ENCODE measurements around the gene THAP3.
"Not testable (repeated sequence)": the region's sequence is repeated elsewhere in the genome, so short reads cannot be mapped to it uniquely, and the experiment has no call there.

THAP3 gene

GRCh38 chr1:6632588-6633514, 8.2 kb downstream of the THAP3 start:
- no peak for DNase-seq (ENCODE audit: low read depth in 1 of 2, low spot score in 1 of 2)

GRCh38 chr1:6634371-6635052, 9.8 kb downstream of the THAP3 start:
- DNase-seq (ENCODE audit: low read depth in 1 of 2, low spot score in 1 of 2) = peak in 1 of 2 donors; percentile 19

GRCh38 chr1:6635161-6635909, 10.7 kb downstream of the THAP3 start:
- no peak for DNase-seq (ENCODE audit: low read depth in 1 of 2, low spot score in 1 of 2)

GRCh38 chr1:6635910-6636760, 11.5 kb downstream of the THAP3 start:
- no peak for DNase-seq (ENCODE audit: low read depth in 1 of 2, low spot score in 1 of 2)

GRCh38 chr1:6636778-6637177, 12.1 kb downstream of the THAP3 start:
- not testable (repeated sequence) for DNase-seq (ENCODE audit: low read depth in 1 of 2, low spot score in 1 of 2)

GRCh38 chr1:6637770-6638169, 13.1 kb downstream of the THAP3 start:
- DNase-seq (ENCODE audit: low read depth in 1 of 2, low spot score in 1 of 2) = no peak

- DNase-seq (ENCODE audit: low read depth in 1 of 2, low spot score in 1 of 2) = no peak
Measured at GRCh38 chr1:6638226-6638625, 13.6 kb downstream of the THAP3 start.

GRCh38 chr1:6640867-6641266, 16.2 kb downstream of the THAP3 start:
- not testable (repeated sequence) for DNase-seq (ENCODE audit: low read depth in 1 of 2, low spot score in 1 of 2)

- DNase-seq (ENCODE audit: low read depth in 1 of 2, low spot score in 1 of 2) = no peak
Measured at GRCh38 chr1:6645018-6645417, 20.4 kb downstream of the THAP3 start.

- no peak for DNase-seq (ENCODE audit: low read depth in 1 of 2, low spot score in 1 of 2)
Measured at GRCh38 chr1:6646499-6647148, 22.0 kb downstream of the THAP3 start.

GRCh38 chr1:6648556-6648955, 23.9 kb downstream of the THAP3 start:
- no peak for DNase-seq (ENCODE audit: low read depth in 1 of 2, low spot score in 1 of 2)

- no peak for DNase-seq (ENCODE audit: low read depth in 1 of 2, low spot score in 1 of 2)
Measured at GRCh38 chr1:6651909-6652308, 27.2 kb downstream of the THAP3 start.

GRCh38 chr1:6652986-6653385, 28.3 kb downstream of the THAP3 start:
- DNase-seq (ENCODE audit: low read depth in 1 of 2, low spot score in 1 of 2) = no peak

- DNase-seq (ENCODE audit: low read depth in 1 of 2, low spot score in 1 of 2) = no peak
Measured at GRCh38 chr1:6653436-6654290, 29.0 kb downstream of the THAP3 start.

GRCh38 chr1:6657138-6657537, 32.5 kb downstream of the THAP3 start:
- no peak for DNase-seq (ENCODE audit: low read depth in 1 of 2, low spot score in 1 of 2)

GRCh38 chr1:6658359-6659060, 33.8 kb downstream of the THAP3 start:
- no peak for DNase-seq (ENCODE audit: low read depth in 1 of 2, low spot score in 1 of 2)

GRCh38 chr1:6660415-6661049, 35.9 kb downstream of the THAP3 start:
- DNase-seq (ENCODE audit: low read depth in 1 of 2, low spot score in 1 of 2) = no peak

GRCh38 chr1:6662468-6662867, 37.8 kb downstream of the THAP3 start:
- not testable (repeated sequence) for DNase-seq (ENCODE audit: low read depth in 1 of 2, low spot score in 1 of 2)
